ENCODE data around the gene ANKRD11. TPM values are rescaled to one million over a fixed set of nuclear protein-coding genes. Genes with fewer than 3 reads are reported as not detected.

Gene ANKRD11
- total RNA-seq, 4 donors from 2014 or later, result 75.6 to 183 (median 108) TPM

GRCh38 chr16:89344458-89344834 lies 145.9 kb downstream of the ANKRD11 start:
- WGBS, 2 donors, result 67% methylated on average over 15 of the region's 15 CpGs
- no peak for DNase-seq (ENCODE audit: low spot score in 2 of 2)
- no peak for TF ChIP-seq POLR2A (IDR thresholded peaks at IDR 0.05)
- TF ChIP-seq CTCF (IDR thresholded peaks at IDR 0.05), result no peak
- intact Hi-C loops (cut with DNase I; ENCODE audit: low total_unique reads), result no loop called here
- no peak overlapping the region for H3K4me3 ChIP-seq (ENCODE audit: low read depth, poor library complexity, severe bottlenecking)

- intact Hi-C loops (cut with DNase I; ENCODE audit: low total_unique reads), result no loop called here
- TF ChIP-seq CTCF (IDR thresholded peaks at IDR 0.05), result no peak
- TF ChIP-seq POLR2A (IDR thresholded peaks at IDR 0.05), result no peak
- no peak for DNase-seq (ENCODE audit: low spot score in 2 of 2)
- no peak overlapping the region for H3K4me3 ChIP-seq (ENCODE audit: low read depth, poor library complexity, severe bottlenecking)
- 75 to 83% methylated on average over 33 to 36 of the region's 36 CpGs for WGBS, 2 donors
These were observed 146.6 kb downstream of the ANKRD11 start for GRCh38 chr16:89343501-89344457.

- H3K4me3 ChIP-seq (ENCODE audit: low read depth, poor library complexity, severe bottlenecking), result no peak overlapping the region
- DNase-seq (ENCODE audit: low spot score in 2 of 2), result no peak
- intact Hi-C loops (cut with DNase I; ENCODE audit: low total_unique reads), result no loop called here
- TF ChIP-seq POLR2A (IDR thresholded peaks at IDR 0.05), result no peak
- TF ChIP-seq CTCF (IDR thresholded peaks at IDR 0.05), result no peak
- 75 to 77% methylated on average over 35 of the region's 35 CpGs for WGBS, 2 donors
These were observed 148.4 kb downstream of the ANKRD11 start for GRCh38 chr16:89341697-89342694.

GRCh38 chr16:89341279-89341678 lies 149.1 kb downstream of the ANKRD11 start:
- no peak overlapping the region for H3K4me3 ChIP-seq (ENCODE audit: low read depth, poor library complexity, severe bottlenecking)
- 51 to 60% methylated on average over 7 of the region's 7 CpGs for WGBS, 2 donors
- intact Hi-C loops (cut with DNase I; ENCODE audit: low total_unique reads), result no loop called here
- DNase-seq (ENCODE audit: low spot score in 2 of 2), result no peak
- TF ChIP-seq CTCF (IDR thresholded peaks at IDR 0.05), result no peak
- no peak for TF ChIP-seq POLR2A (IDR thresholded peaks at IDR 0.05)

- no peak overlapping the region for H3K4me3 ChIP-seq (ENCODE audit: low read depth, poor library complexity, severe bottlenecking)
- no peak for TF ChIP-seq POLR2A (IDR thresholded peaks at IDR 0.05)
- TF ChIP-seq CTCF (IDR thresholded peaks at IDR 0.05), result no peak
- WGBS, 2 donors, result 79 to 85% methylated on average over 6 of the region's 6 CpGs
- intact Hi-C loops (cut with DNase I; ENCODE audit: low total_unique reads), result loop anchor here (10.0 kb wide), 1 partner anchor 176 kb away; no protein-coding TSS in a partner anchor
- no peak for DNase-seq (ENCODE audit: low spot score in 2 of 2)
These were observed 151.5 kb downstream of the ANKRD11 start for GRCh38 chr16:89338863-89339262.
